Ovary (tissue), 3 donors: Measurements from ENCODE around the gene STAT5A.

ENCODE experiments used
- CTCF ChIP-seq, 3 donors: fragments of 450-650 bp in 2 of 3; fragments of 200-600 bp in 1 of 3; IDR thresholded peaks; one replicate each; pipeline versions ENCODE4 v1.5.1 to v1.8.0; 2016 to 2022; ENCODE audit warnings: antibody characterized with exemption in 3 of 3, mild to moderate bottlenecking in 1 of 3
- POLR2A ChIP-seq: fragments of 450-650 bp; IDR thresholded peaks from one replicate; pipeline ENCODE4 v1.6.1; 2017; ENCODE audit warnings: antibody characterized with exemption, mild to moderate bottlenecking, moderate library complexity
- donor health status: DM: no; HTN: no; CAD: no.

GRCh38 chr17:42271006-42271778 lies 17.1 kb upstream of the STAT5A start:
- TF ChIP-seq CTCF (IDR thresholded peaks at IDR 0.05) (no peak), POLR2A (no peak)
